ENCODE measurements around the gene HOXB5. TPM values are rescaled to one million over a fixed set of nuclear protein-coding genes. Genes with fewer than 3 reads are reported as not detected.

HOXB5 gene
- total RNA-seq, 1 donor from 2014 or later, result not detected

GRCh38 chr17:48589060-48589830 lies 4.3 kb downstream of the HOXB5 start:
- intact Hi-C loops (cut with micrococcal nuclease), result no loop called here
- H3K27ac Mint-ChIP-seq, result no peak overlapping the region
- no peaks in the 10 kb centered on the region for H3K36me3 Mint-ChIP-seq (ENCODE audit: low read depth)
- H3K4me3 Mint-ChIP-seq, result peak overlapping the region; percentile 4
- H3K9me3 Mint-ChIP-seq, result no peaks in the 10 kb centered on the region
- peaks cover 82% of the 10 kb centered on the region for H3K27me3 Mint-ChIP-seq
- no peak for DNase-seq
- H3K4me1 Mint-ChIP-seq, result peaks cover 56% of the 10 kb centered on the region

- intact Hi-C loops (cut with micrococcal nuclease), result no loop called here
- Mint-ChIP-seq H3K9me3 (no peaks in the 10 kb centered on the region), H3K36me3 (ENCODE audit: low read depth) (no peaks in the 10 kb centered on the region), H3K4me1 (peaks cover 53% of the 10 kb centered on the region), H3K27ac (no peak overlapping the region), H3K4me3 (no peak overlapping the region), H3K27me3 (peaks cover 82% of the 10 kb centered on the region)
- no peak for DNase-seq
Measured at GRCh38 chr17:48588528-48588927, 5.1 kb downstream of the HOXB5 start.

GRCh38 chr17:48588074-48588415 lies 5.5 kb downstream of the HOXB5 start:
- Mint-ChIP-seq H3K9me3 (no peaks in the 10 kb centered on the region), H3K4me3 (no peak overlapping the region), H3K4me1 (peaks cover 51% of the 10 kb centered on the region), H3K36me3 (ENCODE audit: low read depth) (peaks cover 3% of the 10 kb centered on the region), H3K27me3 (peaks cover 82% of the 10 kb centered on the region), H3K27ac (no peak overlapping the region)
- no peak for DNase-seq
- intact Hi-C loops (cut with micrococcal nuclease), result no loop called here

- Mint-ChIP-seq H3K9me3 (no peaks in the 10 kb centered on the region), H3K4me1 (peaks cover 56% of the 10 kb centered on the region), H3K27ac (no peak overlapping the region), H3K27me3 (peaks cover 82% of the 10 kb centered on the region), H3K36me3 (ENCODE audit: low read depth) (peaks cover 3% of the 10 kb centered on the region), H3K4me3 (peak overlapping the region; percentile 39)
- DNase-seq, result no peak
- intact Hi-C loops (cut with micrococcal nuclease), result no loop called here
Measured at GRCh38 chr17:48587276-48588073, 6.1 kb downstream of the HOXB5 start.

- Mint-ChIP-seq H3K4me3 (peak overlapping the region; percentile 87), H3K27me3 (peaks cover 81% of the 10 kb centered on the region), H3K27ac (peak overlapping the region; percentile 3), H3K9me3 (no peaks in the 10 kb centered on the region), H3K4me1 (peaks cover 60% of the 10 kb centered on the region), H3K36me3 (ENCODE audit: low read depth) (peaks cover 3% of the 10 kb centered on the region)
- peak; percentile 76 for DNase-seq
- intact Hi-C loops (cut with micrococcal nuclease), result no loop called here
Measured at GRCh38 chr17:48586355-48587258, 7.0 kb downstream of the HOXB5 start.

- H3K4me1 Mint-ChIP-seq, result peaks cover 71% of the 10 kb centered on the region
- no peak overlapping the region for H3K27ac Mint-ChIP-seq
- intact Hi-C loops (cut with micrococcal nuclease), result no loop called here
- peak overlapping the region; percentile 87 for H3K4me3 Mint-ChIP-seq
- peaks cover 6% of the 10 kb centered on the region for H3K36me3 Mint-ChIP-seq (ENCODE audit: low read depth)
- no peak for DNase-seq
- H3K27me3 Mint-ChIP-seq, result peaks cover 80% of the 10 kb centered on the region
- no peaks in the 10 kb centered on the region for H3K9me3 Mint-ChIP-seq
Measured at GRCh38 chr17:48584223-48584741, 9.3 kb downstream of the HOXB5 start.

- peak overlapping the region; percentile 11 for H3K4me3 Mint-ChIP-seq
- peaks cover 76% of the 10 kb centered on the region for H3K4me1 Mint-ChIP-seq
- no peak overlapping the region for H3K27ac Mint-ChIP-seq
- H3K9me3 Mint-ChIP-seq, result no peaks in the 10 kb centered on the region
- peaks cover 81% of the 10 kb centered on the region for H3K27me3 Mint-ChIP-seq
- no peak for DNase-seq
- intact Hi-C loops (cut with micrococcal nuclease), result no loop called here
- H3K36me3 Mint-ChIP-seq (ENCODE audit: low read depth), result peaks cover 6% of the 10 kb centered on the region
Measured at GRCh38 chr17:48583708-48584222, 9.8 kb downstream of the HOXB5 start.

GRCh38 chr17:48582750-48583069 lies 10.9 kb downstream of the HOXB5 start:
- Mint-ChIP-seq H3K27me3 (peaks cover 71% of the 10 kb centered on the region), H3K4me1 (peaks cover 73% of the 10 kb centered on the region)
- intact Hi-C loops (cut with micrococcal nuclease), result no loop called here

GRCh38 chr17:48579760-48580554 lies 13.6 kb downstream of the HOXB5 start:
- Mint-ChIP-seq H3K4me1 (peaks cover 62% of the 10 kb centered on the region), H3K4me3 (peak overlapping the region; percentile 92), H3K9me3 (no peaks in the 10 kb centered on the region), H3K27me3 (peaks cover 50% of the 10 kb centered on the region), H3K36me3 (ENCODE audit: low read depth) (peaks cover 8% of the 10 kb centered on the region), H3K27ac (peak overlapping the region; percentile 42)
- DNase-seq, result peak; percentile 59
- intact Hi-C loops (cut with micrococcal nuclease), result loop anchor here (2.0 kb wide), 1 partner anchor 37 kb away; no protein-coding TSS in a partner anchor

More at GRCh38 chr17:48582750-48583069, 10.9 kb downstream of the HOXB5 start:
- Mint-ChIP-seq H3K9me3 (no peaks in the 10 kb centered on the region), H3K27ac (peak overlapping the region; percentile 43), H3K36me3 (ENCODE audit: low read depth) (peaks cover 6% of the 10 kb centered on the region), H3K4me3 (peak overlapping the region; percentile 72)
- DNase-seq, result no peak

- peak overlapping the region; percentile 92 for H3K4me3 Mint-ChIP-seq
- H3K4me1 Mint-ChIP-seq, result peaks cover 58% of the 10 kb centered on the region
- peaks cover 48% of the 10 kb centered on the region for H3K27me3 Mint-ChIP-seq
- no peaks in the 10 kb centered on the region for H3K9me3 Mint-ChIP-seq
- DNase-seq, result no peak
- peak overlapping the region; percentile 65 for H3K27ac Mint-ChIP-seq
- H3K36me3 Mint-ChIP-seq (ENCODE audit: low read depth), result peaks cover 8% of the 10 kb centered on the region
- intact Hi-C loops (cut with micrococcal nuclease), result loop anchor here (2.0 kb wide), 1 partner anchor 37 kb away; no protein-coding TSS in a partner anchor
Measured at GRCh38 chr17:48579471-48579759, 14.2 kb downstream of the HOXB5 start.

GRCh38 chr17:48578616-48579470 lies 14.7 kb downstream of the HOXB5 start:
- no peaks in the 10 kb centered on the region for H3K9me3 Mint-ChIP-seq
- peak overlapping the region; percentile 86 for H3K27ac Mint-ChIP-seq
- peak overlapping the region; percentile 92 for H3K4me3 Mint-ChIP-seq
- peaks cover 44% of the 10 kb centered on the region for H3K27me3 Mint-ChIP-seq
- H3K36me3 Mint-ChIP-seq (ENCODE audit: low read depth), result peaks cover 8% of the 10 kb centered on the region
- DNase-seq, result peak; percentile 63
- H3K4me1 Mint-ChIP-seq, result peaks cover 56% of the 10 kb centered on the region
- intact Hi-C loops (cut with micrococcal nuclease), result loop anchor here (2.0 kb wide), 1 partner anchor 36 kb away; no protein-coding TSS in a partner anchor
